BLaER1 (cell line): ENCODE measurements around the gene KCNIP3.

Experiments used
- H3K27ac ChIP-seq: shearing (Covaris generic); formaldehyde crosslinking; 2 replicates; pipeline ENCODE4 v1.8.1; 2022
- H3K27me3 ChIP-seq: shearing (Covaris generic); formaldehyde crosslinking; 2 replicates; pipeline ENCODE4 v1.8.1; 2022
- H3K36me3 ChIP-seq: shearing (Covaris generic); formaldehyde crosslinking; 2 replicates; pipeline ENCODE4 v1.8.1; 2022
- H3K4me1 ChIP-seq: shearing (Covaris generic); formaldehyde crosslinking; 2 replicates; pipeline ENCODE4 v1.8.1; 2022
- H3K4me2 ChIP-seq: shearing (Covaris generic); formaldehyde crosslinking; 2 replicates; pipeline ENCODE4 v1.8.1; 2022
- H3K4me3 ChIP-seq: shearing (Covaris generic); formaldehyde crosslinking; 2 replicates; pipeline ENCODE4 v1.8.1; 2022
- H3K9ac ChIP-seq: shearing (Covaris generic); formaldehyde crosslinking; 2 replicates; pipeline ENCODE4 v1.8.1; 2022
- H3K9me3 ChIP-seq: shearing (Covaris generic); formaldehyde crosslinking; 2 replicates; pipeline ENCODE4 v1.8.1; 2022
- H4K20me1 ChIP-seq: shearing (Covaris generic); formaldehyde crosslinking; 2 replicates; pipeline ENCODE4 v1.8.1; 2022
- Cebpa-rat ChIP-seq: shearing (Covaris generic); IDR thresholded peaks from 2 replicates; pipeline ENCODE4 v1.8.1; 2022

KCNIP3 gene

DNA sequence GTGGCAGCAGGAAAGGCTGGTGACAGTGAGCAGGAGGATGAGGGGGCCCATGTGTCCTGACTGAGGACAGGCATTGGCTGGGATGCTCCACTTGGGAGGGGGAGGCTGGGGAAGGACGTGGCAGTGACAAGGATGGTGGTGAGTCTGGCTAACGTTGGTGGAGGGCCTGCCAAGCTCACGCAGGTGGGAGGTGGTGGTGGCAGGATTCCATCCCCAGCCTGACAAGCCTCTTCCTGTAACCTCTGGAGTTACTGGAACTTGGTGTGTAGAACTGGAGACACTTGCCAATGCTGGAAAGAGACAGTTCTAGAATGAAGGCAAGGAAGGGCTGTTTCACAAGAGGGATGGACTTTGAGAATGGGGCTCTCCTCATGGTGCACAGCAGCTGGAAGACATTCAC lies 14.7 kb upstream of the KCNIP3 start:
- no peak overlapping the region for H3K4me2 ChIP-seq
- no peaks in the 10 kb centered on the region for H3K9me3 ChIP-seq
- H3K4me3 ChIP-seq, result no peak overlapping the region
- H3K4me1 ChIP-seq, result no peaks in the 10 kb centered on the region
- no peak for TF ChIP-seq Cebpa-rat
- H3K9ac ChIP-seq, result no peak overlapping the region
- no peak overlapping the region for H3K27ac ChIP-seq
- H4K20me1 ChIP-seq, result no peaks in the 10 kb centered on the region
- no peaks in the 10 kb centered on the region for H3K27me3 ChIP-seq
- no peaks in the 10 kb centered on the region for H3K36me3 ChIP-seq

DNA sequence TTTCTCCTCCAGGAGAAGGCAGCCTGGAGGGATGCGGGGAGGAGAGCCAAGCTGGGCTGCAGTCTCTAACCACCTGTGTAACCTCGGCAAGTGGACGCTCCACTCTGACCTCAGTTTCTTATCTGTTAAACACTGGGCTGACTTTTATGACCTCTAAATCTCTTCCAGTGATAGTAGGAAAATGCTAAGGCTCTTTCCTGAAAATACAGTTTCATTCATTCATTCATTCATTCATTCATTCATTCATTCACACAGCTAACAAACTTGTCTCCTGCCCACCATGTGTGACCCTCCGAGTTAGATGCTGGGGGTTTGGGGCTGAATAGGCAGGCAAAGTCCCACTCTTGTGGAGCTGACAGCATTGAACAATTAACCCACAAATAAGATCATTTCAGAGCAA lies 13.6 kb upstream of the KCNIP3 start:
- Histone ChIP-seq H3K4me3 (no peak overlapping the region), H4K20me1 (no peaks in the 10 kb centered on the region), H3K9me3 (no peaks in the 10 kb centered on the region), H3K4me1 (no peaks in the 10 kb centered on the region), H3K27ac (no peak overlapping the region), H3K4me2 (no peak overlapping the region), H3K9ac (no peak overlapping the region), H3K36me3 (no peaks in the 10 kb centered on the region), H3K27me3 (no peaks in the 10 kb centered on the region)
- TF ChIP-seq Cebpa-rat, result no peak

DNA sequence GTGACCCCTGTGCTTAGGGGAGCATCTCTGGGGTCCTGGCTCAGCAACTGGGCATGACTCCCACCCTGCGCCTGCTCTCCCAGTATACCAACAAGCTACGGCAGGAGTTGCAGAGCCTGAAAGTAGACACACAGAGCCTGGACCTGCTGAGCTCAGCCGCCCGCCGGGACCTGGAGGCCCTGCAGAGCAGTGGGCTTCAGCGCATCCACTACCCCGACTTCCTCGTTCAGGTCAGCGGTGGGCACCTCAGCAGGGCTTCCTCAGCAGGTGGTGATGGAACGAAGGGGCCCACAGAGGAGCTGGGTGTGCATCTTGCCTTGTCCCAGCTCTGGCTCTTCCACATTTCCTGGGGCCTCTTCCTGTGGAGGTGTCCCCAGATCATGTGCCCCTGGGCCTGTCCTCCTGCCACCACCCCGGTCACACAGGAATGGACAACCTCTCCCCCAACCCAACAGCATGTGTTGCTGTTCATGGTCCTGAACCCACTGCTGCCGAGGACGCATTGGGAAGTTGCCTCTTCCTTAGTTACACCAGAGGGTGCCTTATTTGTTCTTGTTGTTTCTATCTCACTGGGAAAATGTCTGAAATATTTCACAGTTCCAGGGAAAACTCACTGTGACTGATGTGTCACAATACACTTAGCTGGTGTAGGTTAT lies 12.1 kb upstream of the KCNIP3 start:
- Histone ChIP-seq H3K4me1 (no peaks in the 10 kb centered on the region), H3K4me3 (no peak overlapping the region), H3K36me3 (no peaks in the 10 kb centered on the region), H4K20me1 (no peaks in the 10 kb centered on the region), H3K27ac (no peak overlapping the region), H3K9me3 (peaks cover under 1% of the 10 kb centered on the region; the same call in 1 of the 2 replicates), H3K4me2 (no peak overlapping the region), H3K9ac (no peak overlapping the region), H3K27me3 (no peaks in the 10 kb centered on the region)
- no peak for TF ChIP-seq Cebpa-rat

DNA sequence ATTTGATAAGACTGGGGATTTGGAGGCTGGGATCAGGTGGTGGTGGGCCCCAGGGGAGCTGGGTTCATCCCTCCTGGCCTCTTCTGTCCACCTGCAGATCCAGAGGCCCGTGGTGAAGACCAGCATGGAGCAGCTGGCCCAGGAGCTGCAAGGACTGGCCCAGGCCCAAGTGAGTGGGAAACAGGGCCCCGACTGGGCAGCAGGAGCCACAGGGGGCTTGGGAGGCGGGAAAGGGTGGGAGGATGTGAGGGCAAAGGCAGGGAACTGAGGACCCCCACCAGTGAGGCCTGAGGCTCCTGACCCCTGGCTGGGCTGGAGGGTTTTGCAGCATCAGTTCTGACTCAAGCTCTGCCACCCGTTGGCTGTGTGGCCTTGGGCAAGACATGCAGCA lies 11.6 kb upstream of the KCNIP3 start:
- Histone ChIP-seq H3K9me3 (peaks cover 6% of the 10 kb centered on the region), H3K27ac (no peak overlapping the region), H3K4me3 (no peak overlapping the region), H3K4me1 (no peaks in the 10 kb centered on the region), H3K27me3 (no peaks in the 10 kb centered on the region), H3K36me3 (no peaks in the 10 kb centered on the region), H3K9ac (no peak overlapping the region), H3K4me2 (no peak overlapping the region), H4K20me1 (no peaks in the 10 kb centered on the region)
- TF ChIP-seq Cebpa-rat, result no peak

DNA sequence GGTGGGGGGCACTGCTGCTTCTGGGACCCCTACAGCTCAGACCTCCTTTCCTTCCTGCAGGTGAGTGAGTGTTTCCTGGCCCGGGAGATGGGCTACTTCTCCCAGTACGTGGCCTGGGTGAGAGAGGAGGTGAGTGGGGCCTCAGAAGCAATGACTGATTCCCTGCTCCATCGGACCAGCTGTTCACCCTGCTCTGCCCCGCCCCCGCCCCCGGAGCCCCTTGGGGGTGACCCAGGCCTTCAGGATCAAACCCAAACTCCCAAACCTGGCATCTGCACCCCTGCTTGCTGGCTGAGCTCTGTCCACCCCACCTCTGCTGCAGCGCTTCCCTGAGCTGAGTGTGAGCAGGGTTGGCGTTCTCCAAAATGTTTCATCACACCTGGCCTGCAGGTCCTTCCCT lies 9.8 kb upstream of the KCNIP3 start:
- no peak overlapping the region for H3K4me2 ChIP-seq
- TF ChIP-seq Cebpa-rat, result no peak
- no peaks in the 10 kb centered on the region for H3K36me3 ChIP-seq
- H3K27ac ChIP-seq, result no peak overlapping the region
- H3K9me3 ChIP-seq, result peaks cover 24% of the 10 kb centered on the region
- no peak overlapping the region for H3K4me3 ChIP-seq
- H4K20me1 ChIP-seq, result no peaks in the 10 kb centered on the region
- H3K27me3 ChIP-seq, result no peaks in the 10 kb centered on the region
- H3K9ac ChIP-seq, result no peak overlapping the region
- H3K4me1 ChIP-seq, result no peaks in the 10 kb centered on the region

DNA sequence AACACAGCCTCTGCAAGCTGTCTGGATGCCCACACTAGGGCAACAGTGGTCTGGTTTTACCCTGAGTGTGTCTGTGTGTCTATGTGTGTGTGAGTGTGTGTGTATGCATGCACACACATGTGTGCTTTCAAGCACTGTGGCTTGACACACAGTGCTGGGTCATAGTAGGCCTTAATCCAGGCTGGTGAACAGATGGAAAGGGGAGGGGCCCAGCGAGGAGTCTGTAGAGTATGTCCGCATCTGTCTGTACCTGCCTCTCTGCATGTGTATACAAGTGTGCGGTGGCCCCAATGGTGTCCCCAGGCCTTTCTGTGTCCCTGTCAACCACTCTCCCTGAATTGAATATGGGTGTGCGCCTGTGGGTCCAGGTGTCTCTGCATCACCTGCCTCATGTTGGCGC lies 9.3 kb upstream of the KCNIP3 start:
- no peak overlapping the region for H3K4me3 ChIP-seq
- no peaks in the 10 kb centered on the region for H3K27me3 ChIP-seq
- H3K4me2 ChIP-seq, result no peak overlapping the region
- no peaks in the 10 kb centered on the region for H3K4me1 ChIP-seq
- no peak for TF ChIP-seq Cebpa-rat
- peaks cover 27% of the 10 kb centered on the region for H3K9me3 ChIP-seq
- no peak overlapping the region for H3K9ac ChIP-seq
- no peaks in the 10 kb centered on the region for H3K36me3 ChIP-seq
- no peak overlapping the region for H3K27ac ChIP-seq
- no peaks in the 10 kb centered on the region for H4K20me1 ChIP-seq

DNA sequence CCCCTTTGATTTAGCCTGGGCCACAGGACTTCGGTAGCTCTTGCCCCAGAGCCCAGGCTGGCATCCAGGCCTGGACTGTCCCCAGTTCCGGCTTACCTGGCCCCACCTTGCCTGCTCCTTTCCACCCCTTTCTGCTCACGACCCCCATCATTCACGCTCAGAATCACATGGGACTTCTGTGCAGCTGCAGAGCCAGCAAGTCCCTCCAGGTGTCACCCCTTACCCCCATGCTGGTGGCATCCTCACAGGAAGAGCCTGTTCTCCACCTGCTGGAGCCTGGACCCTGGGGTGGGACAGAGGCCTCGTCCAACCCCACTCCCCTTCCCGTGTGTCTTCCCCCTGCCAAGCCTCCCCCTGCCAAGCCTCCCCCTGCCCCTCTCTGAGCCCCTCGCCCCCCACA lies 7.9 kb upstream of the KCNIP3 start:
- peaks cover 27% of the 10 kb centered on the region for H3K9me3 ChIP-seq
- H4K20me1 ChIP-seq, result no peaks in the 10 kb centered on the region
- H3K4me1 ChIP-seq, result no peaks in the 10 kb centered on the region
- H3K4me2 ChIP-seq, result no peak overlapping the region
- no peak for TF ChIP-seq Cebpa-rat
- no peak overlapping the region for H3K9ac ChIP-seq
- no peaks in the 10 kb centered on the region for H3K36me3 ChIP-seq
- no peak overlapping the region for H3K4me3 ChIP-seq
- no peaks in the 10 kb centered on the region for H3K27me3 ChIP-seq
- no peak overlapping the region for H3K27ac ChIP-seq

DNA sequence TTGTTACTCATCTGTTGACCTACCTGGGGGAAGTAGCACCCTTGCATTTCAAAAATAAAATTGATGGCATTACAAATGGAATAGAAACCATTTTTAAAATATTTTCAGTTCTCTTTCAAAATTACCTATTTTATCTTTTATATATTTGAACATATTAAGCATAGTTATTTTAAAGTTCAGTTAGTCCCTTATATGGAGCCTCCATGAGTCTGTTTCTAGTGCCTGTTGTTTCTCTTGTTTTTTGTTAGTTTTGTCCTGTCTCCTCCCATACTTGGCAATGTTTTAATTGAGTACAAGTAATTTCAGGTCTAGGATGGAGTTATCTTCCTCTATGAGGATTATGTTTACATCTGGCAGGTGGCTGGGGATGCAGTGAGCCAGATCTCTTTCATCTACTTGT lies 5.9 kb upstream of the KCNIP3 start:
- H3K27ac ChIP-seq, result no peak overlapping the region
- H4K20me1 ChIP-seq, result no peaks in the 10 kb centered on the region
- TF ChIP-seq Cebpa-rat, result no peak
- no peak overlapping the region for H3K4me3 ChIP-seq
- H3K4me1 ChIP-seq, result no peaks in the 10 kb centered on the region
- no peaks in the 10 kb centered on the region for H3K36me3 ChIP-seq
- H3K9me3 ChIP-seq, result peaks cover 27% of the 10 kb centered on the region
- H3K27me3 ChIP-seq, result 0 out of 2 replicates have a peak, but pooled peaks cover under 1% of the 10 kb centered on the region
- H3K4me2 ChIP-seq, result no peak overlapping the region
- no peak overlapping the region for H3K9ac ChIP-seq

DNA sequence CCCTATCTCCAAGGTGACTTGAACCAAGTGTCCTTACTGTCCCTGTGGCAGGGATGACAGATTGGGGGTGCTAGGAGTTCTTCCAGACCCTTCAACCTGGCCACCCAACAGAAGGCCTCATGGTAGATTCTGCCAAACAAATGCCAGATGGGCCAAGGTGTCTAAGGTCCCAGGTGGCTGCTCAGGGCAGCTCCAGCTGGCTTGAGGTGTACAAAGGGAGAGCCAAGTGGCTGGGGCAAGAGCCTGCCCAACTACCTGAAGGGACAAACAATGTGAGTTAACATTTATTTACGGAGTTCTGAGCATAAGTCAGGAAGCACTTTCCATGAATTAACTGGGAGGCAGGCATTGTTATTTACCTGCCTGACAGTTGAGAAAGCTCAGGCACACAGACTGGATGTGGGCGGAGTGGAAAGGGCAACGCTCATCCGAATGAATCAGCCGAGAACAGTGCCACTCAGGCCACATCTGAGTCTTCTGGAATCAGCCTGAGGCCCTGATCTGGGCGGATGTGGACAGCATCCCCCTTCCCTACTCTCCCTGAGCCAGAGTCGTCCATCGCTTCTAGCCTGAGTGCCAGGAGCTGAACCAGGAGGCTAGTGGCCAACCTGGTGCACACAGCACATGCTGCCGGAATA lies 4.4 kb upstream of the KCNIP3 start:
- Histone ChIP-seq H3K4me1 (no peaks in the 10 kb centered on the region), H3K27me3 (0 out of 2 replicates have a peak, but pooled peaks cover 5% of the 10 kb centered on the region), H3K4me2 (no peak overlapping the region), H3K9ac (no peak overlapping the region), H3K9me3 (peaks cover 27% of the 10 kb centered on the region), H3K36me3 (no peaks in the 10 kb centered on the region), H4K20me1 (no peaks in the 10 kb centered on the region), H3K4me3 (no peak overlapping the region), H3K27ac (no peak overlapping the region)
- no peak for TF ChIP-seq Cebpa-rat

DNA sequence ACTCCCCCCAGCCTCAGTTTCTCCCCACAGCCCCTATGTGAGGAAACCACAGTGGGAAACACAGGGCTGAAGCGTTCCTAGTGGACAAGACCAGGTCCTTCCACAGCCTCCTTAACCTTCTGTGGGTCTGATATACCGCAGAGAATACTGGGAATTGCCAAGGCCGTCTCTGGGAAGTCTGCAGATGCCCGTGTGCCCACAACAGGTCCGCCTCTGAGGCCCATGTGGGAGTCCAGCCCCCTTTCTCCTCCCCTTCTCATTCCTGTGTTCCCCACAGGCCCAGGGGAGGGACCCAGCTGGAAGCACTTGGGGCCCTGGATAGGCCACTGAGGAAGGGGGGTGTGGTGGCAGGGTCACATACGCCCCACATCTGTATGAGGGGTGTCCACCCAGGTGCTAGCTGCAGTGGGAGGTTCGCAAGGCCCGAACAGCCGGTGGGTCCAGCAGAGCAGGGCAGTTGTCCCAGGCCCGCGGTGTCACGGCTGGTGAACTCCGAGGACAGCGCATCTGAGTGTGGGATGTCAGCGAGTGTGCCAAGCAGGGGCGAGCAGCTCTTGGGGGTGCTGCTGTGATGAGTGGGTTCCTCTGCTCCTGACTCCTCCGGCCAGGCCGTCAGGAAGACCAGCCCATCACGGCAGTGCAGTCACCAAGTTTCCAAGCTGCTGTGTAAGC lies 2.4 kb upstream of the KCNIP3 start:
- Histone ChIP-seq H3K4me2 (no peak overlapping the region), H3K27ac (no peak overlapping the region), H4K20me1 (no peaks in the 10 kb centered on the region; the same call in 1 of the 2 replicates), H3K4me1 (no peaks in the 10 kb centered on the region), H3K4me3 (no peak overlapping the region), H3K9me3 (peaks cover 27% of the 10 kb centered on the region), H3K9ac (no peak overlapping the region), H3K36me3 (no peaks in the 10 kb centered on the region), H3K27me3 (0 out of 2 replicates have a peak, but pooled peaks cover 5% of the 10 kb centered on the region)
- TF ChIP-seq Cebpa-rat, result no peak
